SH-SY5Y (cell line): ENCODE results near the gene KLHL29.

Source experiments
- GATA2 ChIP-seq: IDR thresholded peaks from 2 replicates; pipeline ENCODE4 v1.6.1; 2011; ENCODE audit warnings: mild to moderate bottlenecking, low read depth, low read length
- GATA3 ChIP-seq: IDR thresholded peaks from 2 replicates; pipeline ENCODE4 v1.6.1; 2011; ENCODE audit warnings: low read depth, mild to moderate bottlenecking, low read length, moderate library complexity

- TF ChIP-seq GATA3 (no peak), GATA2 (no peak)
Observed at GRCh38 chr2:23499439-23499838, 114.5 kb downstream of the KLHL29 start.
